ENCODE results near the gene CRYBB3. TPM values are rescaled to one million over a fixed set of nuclear protein-coding genes. Genes with fewer than 3 reads are reported as not detected.

Gene CRYBB3
- total RNA-seq, 1 experiment from 2014 or later: 0.64 TPM

DNA sequence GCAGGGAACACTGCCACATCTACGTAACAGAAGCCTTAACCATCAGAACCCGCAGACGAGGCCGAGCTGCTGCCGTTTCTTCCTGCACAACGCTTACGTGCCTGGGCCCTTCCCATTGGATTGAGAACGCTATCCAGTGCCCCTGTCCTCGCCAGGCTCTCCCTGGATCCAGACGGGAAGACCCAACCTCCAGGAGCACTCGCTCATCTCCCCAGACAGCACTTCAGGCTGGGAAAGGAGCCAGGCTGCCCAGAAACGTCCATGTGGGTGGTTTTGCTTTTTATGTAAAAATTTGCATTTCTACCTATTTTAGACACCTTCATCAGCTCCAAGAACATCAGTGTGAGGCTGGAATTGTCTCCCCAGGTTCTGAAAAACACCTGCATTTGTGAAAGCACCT, 7.3 kb upstream of the CRYBB3 start (continued):
- TF ChIP-seq, protein P1, sequence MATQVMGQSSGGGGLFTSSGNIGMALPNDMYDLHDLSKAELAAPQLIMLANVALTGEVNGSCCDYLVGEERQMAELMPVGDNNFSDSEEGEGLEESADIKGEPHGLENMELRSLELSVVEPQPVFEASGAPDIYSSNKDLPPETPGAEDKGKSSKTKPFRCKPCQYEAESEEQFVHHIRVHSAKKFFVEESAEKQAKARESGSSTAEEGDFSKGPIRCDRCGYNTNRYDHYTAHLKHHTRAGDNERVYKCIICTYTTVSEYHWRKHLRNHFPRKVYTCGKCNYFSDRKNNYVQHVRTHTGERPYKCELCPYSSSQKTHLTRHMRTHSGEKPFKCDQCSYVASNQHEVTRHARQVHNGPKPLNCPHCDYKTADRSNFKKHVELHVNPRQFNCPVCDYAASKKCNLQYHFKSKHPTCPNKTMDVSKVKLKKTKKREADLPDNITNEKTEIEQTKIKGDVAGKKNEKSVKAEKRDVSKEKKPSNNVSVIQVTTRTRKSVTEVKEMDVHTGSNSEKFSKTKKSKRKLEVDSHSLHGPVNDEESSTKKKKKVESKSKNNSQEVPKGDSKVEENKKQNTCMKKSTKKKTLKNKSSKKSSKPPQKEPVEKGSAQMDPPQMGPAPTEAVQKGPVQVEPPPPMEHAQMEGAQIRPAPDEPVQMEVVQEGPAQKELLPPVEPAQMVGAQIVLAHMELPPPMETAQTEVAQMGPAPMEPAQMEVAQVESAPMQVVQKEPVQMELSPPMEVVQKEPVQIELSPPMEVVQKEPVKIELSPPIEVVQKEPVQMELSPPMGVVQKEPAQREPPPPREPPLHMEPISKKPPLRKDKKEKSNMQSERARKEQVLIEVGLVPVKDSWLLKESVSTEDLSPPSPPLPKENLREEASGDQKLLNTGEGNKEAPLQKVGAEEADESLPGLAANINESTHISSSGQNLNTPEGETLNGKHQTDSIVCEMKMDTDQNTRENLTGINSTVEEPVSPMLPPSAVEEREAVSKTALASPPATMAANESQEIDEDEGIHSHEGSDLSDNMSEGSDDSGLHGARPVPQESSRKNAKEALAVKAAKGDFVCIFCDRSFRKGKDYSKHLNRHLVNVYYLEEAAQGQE (IDR thresholded peaks at IDR 0.05; ENCODE audit: low read depth): no peak
- TF ChIP-seq YY1 (IDR thresholded peaks at IDR 0.05; ENCODE audit: extremely low read depth, insufficient replicate concordance, low read depth, low read length) (no peak), SIN3A (IDR thresholded peaks at IDR 0.05; ENCODE audit: low read depth) (no peak), ZFX (IDR thresholded peaks at IDR 0.05) (no peak)

GRCh38 chr22:25193130-25193529, 6.5 kb upstream of the CRYBB3 start:
- ChIA-PET RAD21 (ENCODE audit: low non-redundant PET in 1 of 2, low total read pairs in 2 of 2, uncharacterized antibody in 2 of 2, unreplicated experiment in 2 of 2) (no interaction called here), CTCF (interaction anchor here (1.1 kb wide), 1 partner anchor 9 kb away, joined by 3 read pairs; no protein-coding TSS in a partner anchor), POLR2A (no interaction called here)
- Histone ChIP-seq H2AFZ (ENCODE audit: low read depth, low read length, poor library complexity, severe bottlenecking) (no peak overlapping the region), H3K9ac (ENCODE audit: low read length) (no peak overlapping the region), H4K20me1 (ENCODE audit: insufficient read depth) (no peaks in the 10 kb centered on the region), H3K4me2 (ENCODE audit: low read length) (no peak overlapping the region), H3K27me3 (ENCODE audit: insufficient read depth, low read length) (no peaks in the 10 kb centered on the region), H3K9me3 (ENCODE audit: control insufficient read depth in 1 of 2, insufficient read depth in 1 of 2, low read depth in 1 of 2, low read length in 2 of 2) (no peaks in the 10 kb centered on the region), H3K79me2 (ENCODE audit: insufficient read depth, low read length) (no peaks in the 10 kb centered on the region), H3K9me2 (ENCODE audit: insufficient read depth) (no peaks in the 10 kb centered on the region), H3K36me3 (ENCODE audit: control insufficient read depth in 1 of 2, insufficient read depth in 2 of 2, low read length in 2 of 2) (peaks cover 3 to 8% of the 10 kb centered on the region in 2 experiments; a peak in 3 of 4 replicates), H3K4me3 (replicated peaks in 1 of 2; ENCODE audit: low read depth in 1 of 2, low read length in 2 of 2) (no peak overlapping the region), H3K4me1 (ENCODE audit: control insufficient read depth in 1 of 2, insufficient read depth in 2 of 2, low read length in 2 of 2) (no peaks in the 10 kb centered on the region), H3K27ac (ENCODE audit: low read depth, low read length) (no peak overlapping the region)
- BruUV-seq (replicated peaks): no TSS peak
- no peak for DNase-seq (ENCODE audit: low read depth, low spot score)
- no peak for ATAC-seq
- intact Hi-C loops (cut with micrococcal nuclease): no loop called here
- TF ChIP-seq JUND (IDR thresholded peaks at IDR 0.05) (no peak), SP1 (IDR thresholded peaks at IDR 0.05; ENCODE audit: low read depth) (no peak), CBX3 (IDR thresholded peaks at IDR 0.05; ENCODE audit: low read depth) (no peak), POLR2A (IDR thresholded peaks at IDR 0.05; ENCODE audit: borderline replicate concordance, extremely low read depth, insufficient read depth, insufficient read length) (no peak), CTCF (IDR thresholded peaks at IDR 0.05 in 2 of 3, conservative IDR thresholded peaks at IDR 0.05 in 1 of 3; ENCODE audit: borderline replicate concordance in 1 of 3, insufficient read depth in 1 of 3, low read depth in 2 of 3, low read length in 2 of 3) (no peak), ATF3 (IDR thresholded peaks at IDR 0.05) (no peak), FOSL1 (IDR thresholded peaks at IDR 0.05; ENCODE audit: low read depth) (no peak), EZH2phosphoT487 (IDR thresholded peaks at IDR 0.05; ENCODE audit: borderline replicate concordance) (no peak), ZNF274 (IDR thresholded peaks at IDR 0.05; ENCODE audit: low read depth, low read length) (no peak), POLR2AphosphoS5 (IDR thresholded peaks at IDR 0.05; ENCODE audit: low read depth, low read length) (no peak), TCF7L2 (IDR thresholded peaks at IDR 0.05; ENCODE audit: borderline replicate concordance, extremely low read depth, insufficient read depth, insufficient read length) (no peak)
- TF ChIP-seq, protein P2, sequence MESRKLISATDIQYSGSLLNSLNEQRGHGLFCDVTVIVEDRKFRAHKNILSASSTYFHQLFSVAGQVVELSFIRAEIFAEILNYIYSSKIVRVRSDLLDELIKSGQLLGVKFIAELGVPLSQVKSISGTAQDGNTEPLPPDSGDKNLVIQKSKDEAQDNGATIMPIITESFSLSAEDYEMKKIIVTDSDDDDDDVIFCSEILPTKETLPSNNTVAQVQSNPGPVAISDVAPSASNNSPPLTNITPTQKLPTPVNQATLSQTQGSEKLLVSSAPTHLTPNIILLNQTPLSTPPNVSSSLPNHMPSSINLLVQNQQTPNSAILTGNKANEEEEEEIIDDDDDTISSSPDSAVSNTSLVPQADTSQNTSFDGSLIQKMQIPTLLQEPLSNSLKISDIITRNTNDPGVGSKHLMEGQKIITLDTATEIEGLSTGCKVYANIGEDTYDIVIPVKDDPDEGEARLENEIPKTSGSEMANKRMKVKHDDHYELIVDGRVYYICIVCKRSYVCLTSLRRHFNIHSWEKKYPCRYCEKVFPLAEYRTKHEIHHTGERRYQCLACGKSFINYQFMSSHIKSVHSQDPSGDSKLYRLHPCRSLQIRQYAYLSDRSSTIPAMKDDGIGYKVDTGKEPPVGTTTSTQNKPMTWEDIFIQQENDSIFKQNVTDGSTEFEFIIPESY (IDR thresholded peaks at IDR 0.05; ENCODE audit: extremely low read depth, insufficient replicate concordance, low read length): no peak

Data from HCT116 (cell line).